ENCODE results near the gene ZNRF2.
"Not testable (repeated sequence)": the region's sequence is repeated elsewhere in the genome, so short reads cannot be mapped to it uniquely, and the experiment has no call there.

ZNRF2 gene

GRCh38 chr7:30290317-30290716 lies 5.9 kb downstream of the ZNRF2 start:
- DNase-seq = not testable (repeated sequence)

- not testable (repeated sequence) for DNase-seq
These were observed 8.1 kb downstream of the ZNRF2 start for GRCh38 chr7:30292416-30293038.

- DNase-seq = not testable (repeated sequence)
These were observed 11.9 kb downstream of the ZNRF2 start for GRCh38 chr7:30296304-30296703.

GRCh38 chr7:30297499-30297898 lies 13.1 kb downstream of the ZNRF2 start:
- DNase-seq = not testable (repeated sequence)

GRCh38 chr7:30298409-30298808 lies 14.0 kb downstream of the ZNRF2 start:
- DNase-seq = not testable (repeated sequence)

- DNase-seq = no peak
These were observed 17.4 kb downstream of the ZNRF2 start for GRCh38 chr7:30301751-30302150.

GRCh38 chr7:30302656-30303311 lies 18.4 kb downstream of the ZNRF2 start:
- no peak for DNase-seq

- DNase-seq = no peak
These were observed 19.1 kb downstream of the ZNRF2 start for GRCh38 chr7:30303312-30304039.

- DNase-seq = no peak
These were observed 19.9 kb downstream of the ZNRF2 start for GRCh38 chr7:30304177-30304884.

- DNase-seq = no peak
These were observed 22.6 kb downstream of the ZNRF2 start for GRCh38 chr7:30306976-30307375.

- DNase-seq = no peak
These were observed 24.0 kb downstream of the ZNRF2 start for GRCh38 chr7:30308389-30308788.

- no peak for DNase-seq
These were observed 24.9 kb downstream of the ZNRF2 start for GRCh38 chr7:30309302-30309701.

GRCh38 chr7:30309842-30310435 lies 25.5 kb downstream of the ZNRF2 start:
- no peak for DNase-seq

GRCh38 chr7:30310674-30311362 lies 26.4 kb downstream of the ZNRF2 start:
- DNase-seq = no peak

GRCh38 chr7:30312178-30312577 lies 27.8 kb downstream of the ZNRF2 start:
- no peak for DNase-seq

GRCh38 chr7:30313348-30313747 lies 29.0 kb downstream of the ZNRF2 start:
- DNase-seq = no peak

- DNase-seq = no peak
These were observed 29.4 kb downstream of the ZNRF2 start for GRCh38 chr7:30313793-30314192.

- no peak for DNase-seq
These were observed 31.2 kb downstream of the ZNRF2 start for GRCh38 chr7:30315589-30315988.

- no peak for DNase-seq
These were observed 36.0 kb downstream of the ZNRF2 start for GRCh38 chr7:30320392-30320791.

- DNase-seq = no peak
These were observed 36.9 kb downstream of the ZNRF2 start for GRCh38 chr7:30321089-30321881.

- no peak for DNase-seq
These were observed 37.4 kb downstream of the ZNRF2 start for GRCh38 chr7:30321882-30322192.

All from femur (tissue), 1 donor.